Measurements from ENCODE around the gene ARMH3.

The ARMH3 gene

DNA sequence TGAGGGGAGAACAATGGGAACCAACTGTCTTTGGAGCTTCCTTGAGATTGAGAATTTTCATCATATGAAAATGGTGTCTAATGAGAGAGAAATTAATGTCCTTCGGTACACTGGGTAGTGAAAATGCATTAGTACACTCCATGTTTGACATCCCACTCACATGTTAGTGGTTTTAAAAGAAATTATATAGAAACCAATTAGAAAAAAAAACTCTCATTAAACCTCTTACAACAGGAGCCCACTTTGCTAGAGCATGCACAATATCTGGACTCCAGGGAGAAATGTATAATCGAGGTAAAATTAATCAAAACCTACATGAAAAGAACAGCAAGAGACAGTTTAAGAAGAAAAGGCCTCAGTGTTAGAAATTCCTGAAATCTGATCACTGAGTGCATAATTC is 133.1 kb downstream of the ARMH3 start:
- no peak overlapping the region for H3K27ac ChIP-seq
- TF ChIP-seq ZFX (IDR thresholded peaks at IDR 0.05), result no peak
- TF ChIP-seq, protein P1, sequence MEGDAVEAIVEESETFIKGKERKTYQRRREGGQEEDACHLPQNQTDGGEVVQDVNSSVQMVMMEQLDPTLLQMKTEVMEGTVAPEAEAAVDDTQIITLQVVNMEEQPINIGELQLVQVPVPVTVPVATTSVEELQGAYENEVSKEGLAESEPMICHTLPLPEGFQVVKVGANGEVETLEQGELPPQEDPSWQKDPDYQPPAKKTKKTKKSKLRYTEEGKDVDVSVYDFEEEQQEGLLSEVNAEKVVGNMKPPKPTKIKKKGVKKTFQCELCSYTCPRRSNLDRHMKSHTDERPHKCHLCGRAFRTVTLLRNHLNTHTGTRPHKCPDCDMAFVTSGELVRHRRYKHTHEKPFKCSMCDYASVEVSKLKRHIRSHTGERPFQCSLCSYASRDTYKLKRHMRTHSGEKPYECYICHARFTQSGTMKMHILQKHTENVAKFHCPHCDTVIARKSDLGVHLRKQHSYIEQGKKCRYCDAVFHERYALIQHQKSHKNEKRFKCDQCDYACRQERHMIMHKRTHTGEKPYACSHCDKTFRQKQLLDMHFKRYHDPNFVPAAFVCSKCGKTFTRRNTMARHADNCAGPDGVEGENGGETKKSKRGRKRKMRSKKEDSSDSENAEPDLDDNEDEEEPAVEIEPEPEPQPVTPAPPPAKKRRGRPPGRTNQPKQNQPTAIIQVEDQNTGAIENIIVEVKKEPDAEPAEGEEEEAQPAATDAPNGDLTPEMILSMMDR (conservative IDR thresholded peaks at IDR 0.05), result no peak

DNA sequence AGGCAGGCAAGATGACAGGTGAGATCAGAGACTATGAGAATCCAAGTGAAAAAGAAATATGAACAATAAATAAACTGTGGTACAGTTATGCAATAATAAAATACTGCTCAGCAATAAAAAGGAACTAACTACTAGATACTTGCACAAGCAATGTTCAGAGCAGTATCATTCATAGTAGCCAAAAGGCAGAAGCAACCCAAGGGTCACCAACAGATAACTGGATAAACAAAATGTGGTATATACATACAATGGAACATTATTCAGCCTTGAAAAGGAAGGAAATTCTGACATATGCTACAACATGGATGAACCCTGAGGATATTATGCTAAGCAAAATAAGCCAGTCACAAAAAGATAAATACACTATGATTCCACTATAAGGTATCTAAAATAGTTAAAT is 135.4 kb downstream of the ARMH3 start:
- H3K27ac ChIP-seq, result no peak overlapping the region
- TF ChIP-seq, protein P1 (conservative IDR thresholded peaks at IDR 0.05), result no peak
- TF ChIP-seq ZFX (IDR thresholded peaks at IDR 0.05), result no peak

DNA sequence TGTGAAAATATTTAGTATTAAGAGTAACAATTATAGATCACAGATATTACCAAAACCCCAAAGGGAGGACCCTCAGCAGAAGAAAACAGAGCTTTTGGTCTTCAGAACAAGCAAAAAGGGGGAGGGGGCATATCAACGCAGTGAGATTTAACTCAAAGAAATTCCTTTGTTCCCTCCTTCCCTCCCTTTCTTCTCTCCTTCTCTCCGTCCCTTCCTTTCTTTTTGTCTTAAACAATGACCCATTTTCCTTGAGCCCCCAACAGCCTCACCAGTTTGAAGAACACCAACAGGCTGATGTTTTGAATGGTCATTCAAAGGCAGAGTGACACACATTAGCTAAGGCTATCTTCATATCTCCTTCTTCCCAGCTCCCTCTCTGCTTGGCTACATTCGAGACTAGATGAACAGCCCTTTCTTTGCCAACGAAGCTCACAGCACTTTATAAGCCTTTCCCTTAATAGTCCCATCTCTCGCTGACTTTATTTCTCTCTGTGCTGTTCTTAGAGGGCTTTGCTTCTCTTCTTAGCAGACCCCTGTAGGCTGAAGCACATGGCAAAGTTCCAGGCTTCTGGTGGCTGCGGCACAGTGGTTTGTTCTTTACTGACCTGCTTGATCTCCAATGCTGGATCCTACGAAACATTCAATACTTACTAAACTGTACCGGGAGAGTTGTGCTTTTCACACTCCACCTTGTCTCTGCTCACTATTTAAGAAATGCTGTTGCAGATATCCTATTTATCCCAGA is 136.8 kb downstream of the ARMH3 start:
- H3K27ac ChIP-seq, result no peak overlapping the region
- TF ChIP-seq, protein P1 (conservative IDR thresholded peaks at IDR 0.05), result no peak
- TF ChIP-seq ZFX (IDR thresholded peaks at IDR 0.05), result no peak

DNA sequence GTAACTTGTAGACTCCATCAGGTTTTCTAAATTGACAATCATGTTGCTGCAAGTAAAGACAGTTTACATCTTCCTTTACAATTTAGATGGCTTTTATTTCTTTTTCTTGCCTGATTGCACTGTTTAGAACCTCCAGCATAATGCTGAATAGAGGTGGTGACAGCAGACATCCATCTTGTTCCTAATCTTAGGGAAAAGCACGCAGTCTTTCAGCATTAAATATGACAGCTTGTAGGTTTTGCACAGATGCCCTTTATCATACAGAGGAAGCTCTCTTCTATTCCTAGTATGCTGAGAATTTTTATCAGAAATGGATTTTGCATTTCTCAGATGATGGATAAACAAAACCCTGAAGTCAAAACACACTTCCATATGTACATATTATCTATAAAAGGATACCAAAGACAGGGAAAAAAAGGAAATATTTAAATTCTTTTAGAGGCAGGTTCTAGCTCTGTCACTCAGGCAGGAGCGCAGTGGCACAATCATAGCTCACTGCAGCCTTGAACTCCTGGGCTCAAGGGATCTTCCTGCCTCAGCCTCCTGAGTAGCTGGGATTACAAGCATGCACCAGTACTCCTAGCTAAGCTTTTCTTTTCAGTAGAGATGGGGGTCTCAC is 143.3 kb downstream of the ARMH3 start:
- TF ChIP-seq ZFX (IDR thresholded peaks at IDR 0.05), result no peak
- TF ChIP-seq, protein P1 (conservative IDR thresholded peaks at IDR 0.05), result no peak
- H3K27ac ChIP-seq, result no peak overlapping the region

DNA sequence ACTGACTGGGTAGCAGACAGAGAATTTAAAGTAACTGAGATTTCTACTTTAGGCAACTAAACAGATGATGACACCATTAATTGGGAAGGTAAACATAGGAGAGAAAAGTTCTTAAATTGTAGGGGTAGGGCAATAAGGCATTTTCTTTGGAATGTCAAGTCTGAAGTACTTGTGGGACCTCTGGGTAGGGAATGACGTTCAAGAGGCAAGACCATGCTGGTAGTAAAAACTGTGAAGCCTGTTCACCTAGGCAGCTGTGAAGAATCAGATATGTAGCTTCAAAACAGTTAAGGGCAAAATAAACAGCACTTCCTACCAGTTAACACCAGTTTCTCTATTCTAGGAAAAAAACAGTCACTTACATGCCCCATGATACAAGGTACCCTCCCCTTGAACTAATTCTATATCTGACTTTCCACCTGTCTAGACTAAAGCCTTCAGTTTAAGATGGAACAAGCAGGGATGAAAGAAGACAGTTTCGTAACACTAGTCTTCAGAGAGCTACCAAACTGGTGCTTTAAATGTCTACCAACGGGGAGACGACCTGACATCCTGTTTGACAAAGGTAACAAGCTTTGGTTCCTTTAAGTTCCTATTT is 149.3 kb downstream of the ARMH3 start:
- no peak overlapping the region for H3K27ac ChIP-seq
- no peak for TF ChIP-seq ZFX (IDR thresholded peaks at IDR 0.05)
- TF ChIP-seq, protein P1 (conservative IDR thresholded peaks at IDR 0.05), result no peak

DNA sequence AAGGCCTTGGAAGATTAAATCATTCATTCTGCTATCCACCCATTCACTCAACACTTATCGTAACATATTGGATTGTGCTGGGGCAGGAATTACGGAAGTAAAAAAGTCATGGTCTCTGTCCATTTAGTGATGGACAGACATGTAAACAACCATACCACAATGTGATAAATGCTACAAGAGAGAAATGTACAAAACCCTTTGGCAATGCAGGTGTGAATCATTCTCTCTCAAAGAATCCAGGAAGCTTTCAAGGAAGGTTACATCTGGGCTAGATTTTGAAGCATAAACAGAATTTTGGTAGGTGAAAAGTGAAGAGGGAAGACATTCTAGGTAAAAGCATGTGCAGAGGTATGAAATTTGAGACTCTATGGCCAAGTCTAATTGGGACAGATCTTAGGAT is 150.7 kb downstream of the ARMH3 start:
- no peak overlapping the region for H3K27ac ChIP-seq
- TF ChIP-seq, protein P1 (conservative IDR thresholded peaks at IDR 0.05), result no peak
- TF ChIP-seq ZFX (IDR thresholded peaks at IDR 0.05), result no peak

Data from C4-2B (cell line).